Measurements from ENCODE around the gene KIF1A. TPM values are rescaled to one million over a fixed set of nuclear protein-coding genes. Genes with fewer than 3 reads are reported as not detected.

KIF1A gene
- total and polyA plus RNA-seq, 5 donors from 2014 or later, result not detected

DNA sequence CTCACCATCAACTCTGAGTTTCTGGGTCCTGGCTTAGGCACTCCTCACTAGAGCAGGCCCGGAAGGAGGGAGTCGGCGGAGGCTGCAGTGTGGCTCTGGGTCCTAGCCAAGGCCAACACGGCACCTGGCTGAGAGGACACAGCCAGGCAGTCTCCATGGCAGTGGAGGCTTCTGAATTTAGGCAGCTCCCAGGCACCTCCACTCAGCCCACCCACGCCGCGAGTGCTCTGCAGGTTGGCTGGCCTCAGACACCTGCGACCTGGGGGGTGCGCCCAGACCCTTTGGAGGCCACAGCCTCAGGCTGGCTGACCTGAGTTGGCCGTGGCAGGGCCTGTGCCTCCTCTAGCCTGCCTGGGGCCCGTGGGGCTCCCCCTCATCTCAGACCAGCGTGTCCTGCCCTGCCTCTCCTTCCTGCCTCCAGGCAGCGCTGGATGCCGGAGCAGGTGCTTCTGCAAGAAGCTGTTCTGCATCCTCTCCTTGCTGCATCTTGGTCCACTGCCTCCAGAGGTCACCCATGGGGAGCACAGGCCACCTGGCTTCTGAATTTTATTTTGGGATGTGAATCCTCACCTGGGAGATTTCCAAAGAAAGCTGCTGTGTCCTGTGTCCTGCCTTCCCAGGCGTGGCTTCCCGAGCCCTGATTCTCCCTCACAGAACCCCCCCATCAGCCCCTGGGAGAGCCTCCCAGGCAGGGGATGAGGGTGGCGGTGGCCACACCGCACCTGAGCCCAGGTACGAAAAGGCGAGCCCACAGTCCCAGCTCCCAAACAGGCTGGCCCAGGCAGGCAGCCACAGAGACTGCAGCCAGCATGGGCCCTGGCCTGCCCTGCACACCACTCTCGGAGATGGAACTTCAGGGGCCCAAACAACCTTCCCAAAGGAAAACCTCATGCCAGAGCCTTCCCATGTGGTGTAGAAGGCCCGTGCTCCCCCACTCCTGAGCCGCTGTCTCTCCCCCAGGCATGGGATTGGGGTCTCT, 105.0 kb downstream of the KIF1A start:
- no peak for DNase-seq

DNA sequence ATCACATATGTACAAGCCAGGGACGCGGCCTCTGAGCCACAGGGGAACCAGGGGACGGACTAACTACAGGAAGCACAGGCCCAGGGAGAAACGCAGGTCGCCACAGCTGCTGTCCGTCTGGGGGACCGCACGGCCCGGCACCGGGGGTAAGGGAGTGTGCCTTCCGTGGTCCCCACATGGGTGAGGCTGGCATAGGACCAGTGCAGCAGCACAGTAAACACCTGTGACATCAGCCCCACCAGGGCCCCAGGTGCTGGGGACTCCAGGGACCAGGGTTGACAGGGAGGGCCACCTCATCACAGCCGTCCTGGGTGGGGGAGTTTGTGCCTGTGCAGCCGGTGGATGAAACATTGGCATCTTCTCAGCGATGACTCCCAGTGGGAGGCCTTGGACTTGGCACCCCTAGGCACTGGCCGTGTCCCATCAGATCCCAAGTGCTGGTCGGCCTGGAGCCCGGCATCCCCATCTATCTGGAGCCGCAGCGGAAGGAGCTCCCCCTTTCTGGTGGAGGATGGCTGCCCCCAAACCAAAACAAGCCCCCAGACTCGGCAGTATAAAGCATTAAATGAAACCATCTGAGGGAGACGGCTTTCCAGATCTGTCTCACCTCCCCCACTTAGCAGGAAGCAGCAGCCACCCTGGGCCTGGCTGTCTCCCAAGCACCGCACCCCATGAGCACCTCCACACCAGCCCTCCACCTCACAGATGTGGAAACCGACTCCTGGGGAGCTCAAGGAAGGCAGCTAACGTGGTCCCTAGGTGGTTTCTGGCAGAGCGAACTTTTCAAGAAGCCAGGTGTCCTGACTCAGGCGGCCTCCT, 105.9 kb downstream of the KIF1A start:
- Mint-ChIP-seq H3K36me3 (no peaks in the 10 kb centered on the region), H3K4me3 (no peak overlapping the region), H3K4me1 (no peaks in the 10 kb centered on the region), H3K27me3 (peaks cover 4% of the 10 kb centered on the region), H3K9me3 (no peaks in the 10 kb centered on the region), H3K27ac (no peak overlapping the region)
- Histone ChIP-seq H3K27me3 (ENCODE audit: control insufficient read depth, insufficient read depth, low read length) (no peaks in the 10 kb centered on the region), H3K4me1 (ENCODE audit: control insufficient read depth, insufficient read depth, low read length, poor library complexity, severe bottlenecking) (no peaks in the 10 kb centered on the region), H3K4me3 (ENCODE audit: low read depth, low read length) (no peak overlapping the region), H3K9me3 (ENCODE audit: control insufficient read depth in 2 of 2, low read length in 2 of 2) (no peaks in the 10 kb centered on the region), H3K36me3 (ENCODE audit: control insufficient read depth, insufficient read depth, low read length) (no peaks in the 10 kb centered on the region), H3K27ac (ENCODE audit: insufficient read depth, low read length, poor library complexity, severe bottlenecking) (no peak overlapping the region)
- no peak for DNase-seq
- no peak for ATAC-seq (ENCODE audit: low read depth in 2 of 2)

More for the DNA sequence above, 105.0 kb downstream of the KIF1A start:
- H3K27ac ChIP-seq (ENCODE audit: insufficient read depth, low read length, poor library complexity, severe bottlenecking), result no peak overlapping the region
- no peaks in the 10 kb centered on the region for H3K9me3 Mint-ChIP-seq
- H3K36me3 Mint-ChIP-seq, result no peaks in the 10 kb centered on the region
- H3K4me3 ChIP-seq (ENCODE audit: low read depth, low read length), result no peak overlapping the region
- no peaks in the 10 kb centered on the region for H3K4me1 ChIP-seq (ENCODE audit: control insufficient read depth, insufficient read depth, low read length, poor library complexity, severe bottlenecking)
- no peaks in the 10 kb centered on the region for H3K36me3 ChIP-seq (ENCODE audit: control insufficient read depth, insufficient read depth, low read length)
- no peak for ATAC-seq (ENCODE audit: low read depth in 2 of 2)
- H3K27ac Mint-ChIP-seq, result no peak overlapping the region
- peaks cover 4% of the 10 kb centered on the region for H3K27me3 Mint-ChIP-seq
- H3K27me3 ChIP-seq (ENCODE audit: control insufficient read depth, insufficient read depth, low read length), result no peaks in the 10 kb centered on the region
- no peaks in the 10 kb centered on the region for H3K9me3 ChIP-seq (ENCODE audit: control insufficient read depth in 2 of 2, low read length in 2 of 2)
- H3K4me3 Mint-ChIP-seq, result no peak overlapping the region
- no peaks in the 10 kb centered on the region for H3K4me1 Mint-ChIP-seq

DNA sequence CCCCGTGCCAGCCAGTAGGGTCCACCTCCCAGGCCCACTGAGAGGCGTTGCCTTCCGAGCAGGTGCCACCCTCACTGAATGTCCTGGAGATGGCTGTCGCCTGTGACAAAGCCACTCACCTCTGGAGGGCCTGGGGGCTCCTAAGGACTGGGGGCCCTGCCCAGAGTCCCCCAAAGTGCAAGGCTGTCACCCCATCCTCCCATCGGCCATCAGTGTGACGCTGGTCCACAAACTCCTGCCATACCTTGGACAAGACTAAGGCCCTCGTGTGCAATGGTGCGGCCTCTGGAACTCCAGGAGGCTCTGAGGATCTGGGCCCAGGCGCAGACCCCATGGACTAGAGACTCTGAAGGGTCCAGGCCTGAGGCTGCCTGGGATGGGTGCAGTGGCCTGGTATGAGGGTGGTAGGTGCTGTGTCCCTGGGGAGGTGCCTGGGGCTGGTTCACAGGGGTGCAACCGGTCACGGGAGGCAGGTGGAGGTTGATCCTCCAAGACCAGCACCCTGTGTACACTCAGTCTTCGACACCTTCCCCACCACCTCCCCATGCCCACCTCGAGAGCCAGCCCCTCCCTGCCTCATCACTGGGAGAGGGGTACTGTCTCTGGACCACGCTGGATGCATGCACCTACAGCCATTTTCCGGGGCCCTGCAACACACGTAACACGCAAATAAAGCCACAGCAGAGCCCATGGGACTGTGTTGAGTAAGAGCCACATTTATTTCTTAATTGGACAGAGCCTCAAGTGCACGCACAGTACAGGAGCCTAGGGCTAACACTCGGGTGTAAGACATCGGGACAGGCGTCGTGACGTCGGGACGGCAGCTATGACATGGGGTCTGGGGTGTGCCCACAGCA, 106.7 kb downstream of the KIF1A start:
- no peaks in the 10 kb centered on the region for H3K9me3 Mint-ChIP-seq
- H3K4me3 Mint-ChIP-seq, result no peak overlapping the region
- Histone ChIP-seq H3K4me3 (ENCODE audit: low read depth, low read length) (no peak overlapping the region), H3K36me3 (ENCODE audit: control insufficient read depth, insufficient read depth, low read length) (no peaks in the 10 kb centered on the region), H3K4me1 (ENCODE audit: control insufficient read depth, insufficient read depth, low read length, poor library complexity, severe bottlenecking) (no peaks in the 10 kb centered on the region), H3K27ac (ENCODE audit: insufficient read depth, low read length, poor library complexity, severe bottlenecking) (no peak overlapping the region), H3K27me3 (ENCODE audit: control insufficient read depth, insufficient read depth, low read length) (no peaks in the 10 kb centered on the region), H3K9me3 (ENCODE audit: control insufficient read depth in 2 of 2, low read length in 2 of 2) (no peaks in the 10 kb centered on the region)
- H3K27ac Mint-ChIP-seq, result no peak overlapping the region
- ATAC-seq (ENCODE audit: low read depth in 2 of 2), result no peak
- no peak for DNase-seq
- no peaks in the 10 kb centered on the region for H3K36me3 Mint-ChIP-seq
- H3K27me3 Mint-ChIP-seq, result peaks cover 4% of the 10 kb centered on the region
- no peaks in the 10 kb centered on the region for H3K4me1 Mint-ChIP-seq

DNA sequence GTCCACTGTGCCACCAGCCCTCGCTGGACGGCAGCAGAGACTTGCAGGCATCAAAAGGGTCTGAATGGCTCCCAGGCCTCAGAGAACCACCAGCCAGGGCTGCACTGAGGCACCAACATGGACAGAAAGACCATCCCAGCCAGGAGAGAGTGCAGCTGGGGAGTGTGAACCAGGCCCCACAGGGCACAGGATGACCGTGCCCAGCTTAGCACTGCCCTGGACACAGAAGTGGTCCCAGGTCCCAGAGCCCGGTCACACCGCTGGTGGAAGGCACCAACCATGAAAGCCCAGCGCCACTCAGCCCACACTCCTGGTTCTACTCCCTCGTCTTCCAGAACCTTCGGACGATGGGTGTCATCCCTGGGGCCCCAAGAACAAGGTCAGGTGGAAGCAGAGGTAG, 107.9 kb downstream of the KIF1A start:
- Mint-ChIP-seq H3K9me3 (no peaks in the 10 kb centered on the region), H3K27me3 (peaks cover 8% of the 10 kb centered on the region), H3K4me1 (no peaks in the 10 kb centered on the region), H3K36me3 (no peaks in the 10 kb centered on the region), H3K4me3 (no peak overlapping the region), H3K27ac (no peak overlapping the region)
- H3K36me3 ChIP-seq (ENCODE audit: control insufficient read depth, insufficient read depth, low read length), result no peaks in the 10 kb centered on the region
- no peaks in the 10 kb centered on the region for H3K9me3 ChIP-seq (ENCODE audit: control insufficient read depth in 2 of 2, low read length in 2 of 2)
- no peak for DNase-seq
- no peaks in the 10 kb centered on the region for H3K4me1 ChIP-seq (ENCODE audit: control insufficient read depth, insufficient read depth, low read length, poor library complexity, severe bottlenecking)
- no peak for ATAC-seq (ENCODE audit: low read depth in 2 of 2)
- no peak overlapping the region for H3K4me3 ChIP-seq (ENCODE audit: low read depth, low read length)
- H3K27ac ChIP-seq (ENCODE audit: insufficient read depth, low read length, poor library complexity, severe bottlenecking), result no peak overlapping the region
- peaks cover 4% of the 10 kb centered on the region for H3K27me3 ChIP-seq (ENCODE audit: control insufficient read depth, insufficient read depth, low read length)

DNA sequence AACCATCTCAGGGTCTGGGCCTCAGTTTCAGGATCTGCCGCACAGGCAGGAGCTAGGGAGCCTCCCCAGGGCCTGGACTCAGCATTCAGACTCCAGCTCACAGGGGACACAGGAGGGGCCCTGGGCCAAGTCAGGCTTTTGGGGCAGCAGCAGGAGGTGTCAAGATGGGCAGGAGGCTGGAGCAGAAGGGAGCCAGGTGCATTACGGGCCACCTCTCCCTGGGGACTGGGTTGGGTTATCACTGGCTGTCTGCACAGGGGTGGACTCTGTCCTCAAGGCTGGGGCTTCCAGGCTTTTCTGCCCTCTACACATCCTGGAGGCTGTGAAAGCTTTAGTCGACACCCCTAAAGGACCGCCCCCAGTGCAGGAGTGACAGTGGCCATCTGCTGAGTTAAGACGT, 108.3 kb downstream of the KIF1A start:
- H3K36me3 ChIP-seq (ENCODE audit: control insufficient read depth, insufficient read depth, low read length), result no peaks in the 10 kb centered on the region
- H3K27me3 ChIP-seq (ENCODE audit: control insufficient read depth, insufficient read depth, low read length), result peaks cover 4% of the 10 kb centered on the region
- no peaks in the 10 kb centered on the region for H3K4me1 ChIP-seq (ENCODE audit: control insufficient read depth, insufficient read depth, low read length, poor library complexity, severe bottlenecking)
- H3K9me3 ChIP-seq (ENCODE audit: control insufficient read depth in 2 of 2, low read length in 2 of 2), result no peaks in the 10 kb centered on the region
- Mint-ChIP-seq H3K27ac (no peak overlapping the region), H3K27me3 (peaks cover 8% of the 10 kb centered on the region), H3K36me3 (no peaks in the 10 kb centered on the region), H3K4me3 (no peak overlapping the region), H3K9me3 (no peaks in the 10 kb centered on the region), H3K4me1 (no peaks in the 10 kb centered on the region)
- H3K27ac ChIP-seq (ENCODE audit: insufficient read depth, low read length, poor library complexity, severe bottlenecking), result no peak overlapping the region
- DNase-seq (no peak), ATAC-seq (ENCODE audit: low read depth in 2 of 2) (no peak)
- H3K4me3 ChIP-seq (ENCODE audit: low read depth, low read length), result no peak overlapping the region

DNA sequence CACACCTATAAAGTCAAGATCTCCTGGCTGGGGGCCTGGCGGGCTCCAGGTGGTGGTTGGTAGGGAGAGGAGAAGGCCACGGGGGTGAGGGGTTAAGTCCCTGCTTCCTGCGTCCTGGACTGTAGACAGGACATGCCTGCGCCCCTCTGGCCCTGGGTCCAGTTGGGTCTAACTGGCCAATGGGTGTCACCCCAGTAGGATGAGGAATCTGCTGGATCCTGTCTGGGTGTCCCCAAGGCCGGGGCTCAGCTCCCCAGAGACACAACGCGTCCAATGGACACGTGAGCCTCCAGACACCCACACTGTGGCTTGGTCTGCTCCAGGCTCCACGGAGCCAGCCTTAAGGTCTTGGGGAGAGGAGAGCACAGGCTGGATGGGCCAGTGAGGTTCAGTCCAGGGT, 108.7 kb downstream of the KIF1A start:
- Mint-ChIP-seq H3K4me1 (no peaks in the 10 kb centered on the region), H3K9me3 (no peaks in the 10 kb centered on the region), H3K27me3 (peaks cover 6% of the 10 kb centered on the region), H3K4me3 (no peak overlapping the region), H3K36me3 (no peaks in the 10 kb centered on the region), H3K27ac (no peak overlapping the region)
- ATAC-seq (ENCODE audit: low read depth in 2 of 2), result no peak
- DNase-seq, result no peak
- Histone ChIP-seq H3K27me3 (ENCODE audit: control insufficient read depth, insufficient read depth, low read length) (peaks cover 4% of the 10 kb centered on the region), H3K9me3 (ENCODE audit: control insufficient read depth in 2 of 2, low read length in 2 of 2) (no peaks in the 10 kb centered on the region), H3K27ac (ENCODE audit: insufficient read depth, low read length, poor library complexity, severe bottlenecking) (no peak overlapping the region), H3K36me3 (ENCODE audit: control insufficient read depth, insufficient read depth, low read length) (no peaks in the 10 kb centered on the region), H3K4me3 (ENCODE audit: low read depth, low read length) (no peak overlapping the region), H3K4me1 (ENCODE audit: control insufficient read depth, insufficient read depth, low read length, poor library complexity, severe bottlenecking) (no peaks in the 10 kb centered on the region)

DNA sequence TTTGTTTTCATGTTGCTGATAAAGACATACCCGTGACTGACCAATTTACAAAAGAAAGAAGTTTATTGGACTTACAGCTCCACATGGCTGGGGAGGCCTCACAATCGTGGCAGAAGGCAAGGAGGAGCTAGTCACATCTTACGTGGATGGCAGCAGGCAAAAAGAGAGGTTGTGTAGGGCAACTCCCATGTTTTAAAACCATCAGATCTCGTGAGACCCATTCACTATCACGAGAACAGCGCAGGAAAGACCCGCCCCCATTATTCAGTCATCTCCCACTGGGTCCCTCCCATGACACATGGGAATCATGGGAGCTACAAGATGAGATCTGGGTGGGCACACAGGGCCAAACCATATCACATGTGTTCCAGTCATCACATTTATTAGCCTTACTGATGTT, 111.6 kb downstream of the KIF1A start:
- Mint-ChIP-seq H3K9me3 (no peaks in the 10 kb centered on the region), H3K4me1 (peaks cover 0 to 9% (median 6%) of the 10 kb centered on the region in 4 donors), H3K4me3 (no peak overlapping the region), H3K36me3 (no peaks in the 10 kb centered on the region), H3K27ac (no peak overlapping the region), H3K27me3 (peaks cover 14% of the 10 kb centered on the region)
- peaks cover 3% of the 10 kb centered on the region for H3K4me1 ChIP-seq (ENCODE audit: control insufficient read depth, insufficient read depth, low read length, poor library complexity, severe bottlenecking)
- H3K4me3 ChIP-seq (ENCODE audit: low read depth, low read length), result no peak overlapping the region
- H3K27ac ChIP-seq (ENCODE audit: insufficient read depth, low read length, poor library complexity, severe bottlenecking), result no peak overlapping the region
- no peak for DNase-seq
- no peaks in the 10 kb centered on the region for H3K9me3 ChIP-seq (ENCODE audit: control insufficient read depth in 2 of 2, low read length in 2 of 2)
- H3K36me3 ChIP-seq (ENCODE audit: control insufficient read depth, insufficient read depth, low read length), result no peaks in the 10 kb centered on the region
- H3K27me3 ChIP-seq (ENCODE audit: control insufficient read depth, insufficient read depth, low read length), result peaks cover 8% of the 10 kb centered on the region
- ATAC-seq (ENCODE audit: low read depth in 2 of 2), result no peak

Measured in CD4-positive, CD25-positive, alpha-beta regulatory T cell (primary cell).